ENCODE data around the gene C11orf91. TPM values are rescaled to one million over a fixed set of nuclear protein-coding genes. Genes with fewer than 3 reads are reported as not detected.

C11orf91 gene
- total and polyA plus RNA-seq, 2 donors (not counting 1 experiment from before 2014, with no cell fraction given), result 0.12 TPM; not detected in 1

GRCh38 chr11:33669598-33670249, 30.9 kb downstream of the C11orf91 start:
- Histone ChIP-seq H3K4me1 (ENCODE audit: control insufficient read depth, extremely low read depth, insufficient read depth, low read length) (peaks cover 11% of the 10 kb centered on the region), H3K4me2 (ENCODE audit: extremely low read depth, insufficient read depth, low read length) (no peak overlapping the region), H3K9me3 (ENCODE audit: control insufficient read depth, insufficient read depth, low read depth, low read length) (no peaks in the 10 kb centered on the region), H3K36me3 (ENCODE audit: control insufficient read depth, insufficient read depth, low read length) (no peaks in the 10 kb centered on the region), H3K4me3 (replicated peaks in 1 of 4; ENCODE audit: control extremely low read depth in 1 of 4, insufficient read depth in 1 of 4, low read depth in 3 of 4, low read length in 4 of 4) (no peak overlapping the region), H2AFZ (ENCODE audit: low read length) (no peak overlapping the region), H3K79me2 (ENCODE audit: control insufficient read depth, insufficient read depth, low read length) (no peaks in the 10 kb centered on the region), H3K27me3 (ENCODE audit: control insufficient read depth, insufficient read depth, low read length) (no peaks in the 10 kb centered on the region), H3K9ac (ENCODE audit: insufficient read depth, low read length) (no peak overlapping the region), H3K27ac (ENCODE audit: insufficient read depth, low read length) (no peak overlapping the region), H4K20me1 (ENCODE audit: control insufficient read depth, extremely low read depth, insufficient read depth, low read length) (no peaks in the 10 kb centered on the region)
- DNase-seq (ENCODE audit: low read depth in 2 of 2), result peak in 1 of 2 donors; percentile 11
- TF ChIP-seq CTCF (conservative IDR thresholded peaks at IDR 0.05 in 1 of 2, IDR thresholded peaks at IDR 0.05 in 1 of 2; ENCODE audit: low read depth in 1 of 2, low read length in 2 of 2) (no peak), EZH2 (IDR thresholded peaks at IDR 0.05; ENCODE audit: low read length, missing control alignments) (no peak)

GRCh38 chr11:33668951-33669596, 31.6 kb downstream of the C11orf91 start:
- no peaks in the 10 kb centered on the region for H4K20me1 ChIP-seq (ENCODE audit: control insufficient read depth, extremely low read depth, insufficient read depth, low read length)
- H3K4me2 ChIP-seq (ENCODE audit: extremely low read depth, insufficient read depth, low read length), result no peak overlapping the region
- no peak overlapping the region for H3K9ac ChIP-seq (ENCODE audit: insufficient read depth, low read length)
- TF ChIP-seq EZH2 (IDR thresholded peaks at IDR 0.05; ENCODE audit: low read length, missing control alignments) (no peak), CTCF (conservative IDR thresholded peaks at IDR 0.05 in 1 of 2, IDR thresholded peaks at IDR 0.05 in 1 of 2; ENCODE audit: low read depth in 1 of 2, low read length in 2 of 2) (no peak)
- no peak for DNase-seq (ENCODE audit: low read depth in 2 of 2)
- no peak overlapping the region for H2AFZ ChIP-seq (ENCODE audit: low read length)
- H3K27ac ChIP-seq (ENCODE audit: insufficient read depth, low read length), result no peak overlapping the region
- peaks cover 7% of the 10 kb centered on the region for H3K4me1 ChIP-seq (ENCODE audit: control insufficient read depth, extremely low read depth, insufficient read depth, low read length)
- H3K36me3 ChIP-seq (ENCODE audit: control insufficient read depth, insufficient read depth, low read length), result no peaks in the 10 kb centered on the region
- no peak overlapping the region for H3K4me3 ChIP-seq (replicated peaks in 1 of 4; ENCODE audit: control extremely low read depth in 1 of 4, insufficient read depth in 1 of 4, low read depth in 3 of 4, low read length in 4 of 4)
- H3K9me3 ChIP-seq (ENCODE audit: control insufficient read depth, insufficient read depth, low read depth, low read length), result no peaks in the 10 kb centered on the region
- no peaks in the 10 kb centered on the region for H3K27me3 ChIP-seq (ENCODE audit: control insufficient read depth, insufficient read depth, low read length)
- no peaks in the 10 kb centered on the region for H3K79me2 ChIP-seq (ENCODE audit: control insufficient read depth, insufficient read depth, low read length)

- H3K4me2 ChIP-seq (ENCODE audit: extremely low read depth, insufficient read depth, low read length), result no peak overlapping the region
- no peaks in the 10 kb centered on the region for H3K9me3 ChIP-seq (ENCODE audit: control insufficient read depth, insufficient read depth, low read depth, low read length)
- peaks cover 7% of the 10 kb centered on the region for H3K4me1 ChIP-seq (ENCODE audit: control insufficient read depth, extremely low read depth, insufficient read depth, low read length)
- H3K79me2 ChIP-seq (ENCODE audit: control insufficient read depth, insufficient read depth, low read length), result no peaks in the 10 kb centered on the region
- no peak overlapping the region for H2AFZ ChIP-seq (ENCODE audit: low read length)
- H3K27ac ChIP-seq (ENCODE audit: insufficient read depth, low read length), result no peak overlapping the region
- no peaks in the 10 kb centered on the region for H4K20me1 ChIP-seq (ENCODE audit: control insufficient read depth, extremely low read depth, insufficient read depth, low read length)
- TF ChIP-seq EZH2 (IDR thresholded peaks at IDR 0.05; ENCODE audit: low read length, missing control alignments) (no peak), CTCF (conservative IDR thresholded peaks at IDR 0.05 in 1 of 2, IDR thresholded peaks at IDR 0.05 in 1 of 2; ENCODE audit: low read depth in 1 of 2, low read length in 2 of 2) (no peak)
- H3K9ac ChIP-seq (ENCODE audit: insufficient read depth, low read length), result no peak overlapping the region
- H3K36me3 ChIP-seq (ENCODE audit: control insufficient read depth, insufficient read depth, low read length), result no peaks in the 10 kb centered on the region
- H3K27me3 ChIP-seq (ENCODE audit: control insufficient read depth, insufficient read depth, low read length), result no peaks in the 10 kb centered on the region
- H3K4me3 ChIP-seq (replicated peaks in 1 of 4; ENCODE audit: control extremely low read depth in 1 of 4, insufficient read depth in 1 of 4, low read depth in 3 of 4, low read length in 4 of 4), result no peak overlapping the region
- DNase-seq (ENCODE audit: low read depth in 2 of 2), result peak in 1 of 2 donors; percentile 59
Measured at GRCh38 chr11:33668468-33668825, 32.2 kb downstream of the C11orf91 start.

Measured in fibroblast of lung (primary cell).